ENCODE measurements around the gene IFI44. TPM values are rescaled to one million over a fixed set of nuclear protein-coding genes. Genes with fewer than 3 reads are reported as not detected.

The IFI44 gene
- polyA plus RNA-seq, 6 donors from 2014 or later: 1.8 to 6.9 (median 4.0) TPM

DNA sequence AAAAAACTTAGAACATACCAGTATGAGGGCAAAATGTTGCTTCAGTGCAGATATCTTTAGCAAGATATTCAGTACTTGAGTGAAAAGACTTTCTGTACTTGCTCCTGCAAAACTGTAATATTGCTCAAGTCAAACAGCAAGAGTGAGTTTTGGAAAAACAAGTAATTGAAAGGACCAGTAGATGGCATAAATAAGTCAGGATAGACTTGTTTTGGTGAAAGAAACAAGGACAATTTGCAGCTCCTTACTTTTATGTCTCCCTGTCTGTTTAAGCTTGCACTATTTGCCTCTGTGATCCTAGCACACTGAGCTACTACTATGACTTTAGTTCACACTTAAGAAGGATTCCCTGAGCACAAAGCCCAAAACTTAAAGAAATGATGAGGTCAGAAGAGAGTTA lies 39.1 kb downstream of the IFI44 start:
- no peaks in the 10 kb centered on the region for H3K4me1 Mint-ChIP-seq
- H3K27ac Mint-ChIP-seq: no peak overlapping the region
- H3K36me3 Mint-ChIP-seq: no peaks in the 10 kb centered on the region
- peaks cover 0 to 15% (median 6%) of the 10 kb centered on the region in 3 donors for H3K27me3 Mint-ChIP-seq
- no peak overlapping the region for H3K4me3 Mint-ChIP-seq
- ATAC-seq (ENCODE audit: low read depth in 2 of 2) (no peak), DNase-seq (no peak)
- peaks cover 0 to 5% (median 0%) of the 10 kb centered on the region in 7 donors for H3K9me3 Mint-ChIP-seq

DNA sequence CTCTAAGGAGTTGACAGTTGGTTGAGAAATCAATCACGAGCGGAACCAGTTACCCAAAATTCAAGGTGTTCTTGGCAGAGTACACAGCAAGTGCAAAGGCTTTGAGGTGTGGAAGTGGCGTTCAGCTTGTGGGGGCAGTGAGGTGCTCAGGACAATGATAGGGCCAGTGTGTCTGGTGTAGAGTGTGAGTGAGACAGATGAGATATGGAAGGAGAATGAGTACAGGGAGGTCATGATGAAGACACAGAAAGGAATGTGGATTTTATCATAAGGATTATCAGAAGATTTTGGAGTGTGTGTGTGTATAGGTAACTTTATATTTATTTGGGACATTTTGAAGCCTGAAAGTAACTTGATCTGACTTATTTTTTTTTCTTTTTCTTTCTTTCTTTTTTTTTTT lies 40.9 kb downstream of the IFI44 start:
- DNase-seq: no peak
- H3K9me3 Mint-ChIP-seq: peaks cover 0 to 5% (median 0%) of the 10 kb centered on the region in 7 donors

GRCh38 chr1:78691995-78692747 lies 42.5 kb downstream of the IFI44 start:
- no peak overlapping the region for H3K27ac Mint-ChIP-seq
- no peaks in the 10 kb centered on the region for H3K4me1 Mint-ChIP-seq
- H3K27me3 Mint-ChIP-seq: peaks cover 0 to 10% (median 6%) of the 10 kb centered on the region in 3 donors
- ATAC-seq (ENCODE audit: low read depth in 2 of 2): no peak
- no peak for DNase-seq
- H3K9me3 Mint-ChIP-seq: peaks cover 0 to 7% (median 0%) of the 10 kb centered on the region in 7 donors
- H3K4me3 Mint-ChIP-seq: no peak overlapping the region
- H3K36me3 Mint-ChIP-seq: no peaks in the 10 kb centered on the region

More for the DNA sequence above, 40.9 kb downstream of the IFI44 start:
- ATAC-seq (ENCODE audit: low read depth in 2 of 2): no peak
- Mint-ChIP-seq H3K27ac (no peak overlapping the region), H3K4me3 (no peak overlapping the region), H3K27me3 (peaks cover 0 to 10% (median 6%) of the 10 kb centered on the region in 3 donors), H3K4me1 (no peaks in the 10 kb centered on the region), H3K36me3 (no peaks in the 10 kb centered on the region)

DNA sequence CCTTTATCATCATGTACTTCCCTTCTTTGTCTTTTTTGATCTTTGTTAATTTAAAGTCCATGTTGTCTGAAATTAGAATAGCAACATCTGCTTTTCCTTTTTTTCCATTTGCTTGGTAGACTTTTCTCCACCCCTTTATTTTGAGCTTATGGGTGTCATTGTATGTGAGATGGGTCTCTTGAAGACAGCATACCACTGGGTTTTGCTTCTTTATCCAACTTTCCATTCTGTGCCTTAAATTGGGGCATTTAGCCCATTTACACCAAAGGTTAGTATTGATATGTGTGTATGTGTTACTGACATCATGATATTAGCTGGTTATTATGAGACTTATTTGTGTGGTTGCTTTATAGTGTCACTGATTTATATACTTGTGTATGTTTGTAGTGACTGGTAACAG lies 50.2 kb downstream of the IFI44 start:
- no peak overlapping the region for H3K4me3 Mint-ChIP-seq
- H3K9me3 Mint-ChIP-seq: peaks cover 4 to 24% (median 18%) of the 10 kb centered on the region in 7 donors
- peaks cover 0 to 8% (median 7%) of the 10 kb centered on the region in 3 donors for H3K27me3 Mint-ChIP-seq
- H3K27ac Mint-ChIP-seq: no peak overlapping the region
- no peak for ATAC-seq (ENCODE audit: low read depth in 2 of 2)
- H3K36me3 Mint-ChIP-seq: peaks cover 0 to 4% of the 10 kb centered on the region in 2 donors
- DNase-seq: no peak
- H3K4me1 Mint-ChIP-seq: no peaks in the 10 kb centered on the region

DNA sequence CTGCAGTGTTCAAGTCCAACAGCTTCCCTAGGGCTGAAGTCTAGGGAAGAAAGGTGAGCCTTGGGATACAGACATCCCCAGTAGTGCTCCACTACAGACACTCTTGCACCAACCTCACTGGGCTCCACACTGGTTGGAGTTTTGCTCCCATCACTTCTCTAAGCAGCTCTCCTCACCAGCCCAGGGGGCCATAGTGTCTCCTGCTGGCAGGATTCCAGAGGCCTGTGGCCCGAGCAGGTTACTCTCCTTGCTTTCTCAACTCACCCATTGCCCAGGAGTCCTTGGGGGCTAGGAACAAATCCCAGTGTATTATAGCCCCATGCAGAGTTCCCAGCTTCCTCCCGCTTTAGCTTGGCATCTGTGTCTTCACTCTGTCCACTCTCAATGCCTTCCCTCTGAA lies 52.8 kb downstream of the IFI44 start:
- Mint-ChIP-seq H3K27ac (no peak overlapping the region), H3K27me3 (peaks cover 0 to 15% (median 13%) of the 10 kb centered on the region in 3 donors), H3K36me3 (peaks cover 0 to 4% of the 10 kb centered on the region in 2 donors), H3K9me3 (peaks cover 4 to 24% (median 18%) of the 10 kb centered on the region in 7 donors), H3K4me3 (no peak overlapping the region), H3K4me1 (no peaks in the 10 kb centered on the region)
- ATAC-seq (ENCODE audit: low read depth in 2 of 2): no peak
- DNase-seq: no peak

- Mint-ChIP-seq H3K9me3 (peaks cover 4 to 24% (median 16%) of the 10 kb centered on the region in 7 donors), H3K27me3 (peaks cover 0 to 15% (median 13%) of the 10 kb centered on the region in 3 donors), H3K4me1 (no peaks in the 10 kb centered on the region), H3K4me3 (no peak overlapping the region), H3K36me3 (peaks cover 0 to 4% of the 10 kb centered on the region in 2 donors), H3K27ac (no peak overlapping the region)
- DNase-seq: no peak
- no peak for ATAC-seq (ENCODE audit: low read depth in 2 of 2)
These were observed 54.2 kb downstream of the IFI44 start for GRCh38 chr1:78703806-78704205.

GRCh38 chr1:78712467-78713051 lies 62.9 kb downstream of the IFI44 start:
- Mint-ChIP-seq H3K36me3 (no peaks in the 10 kb centered on the region), H3K9me3 (peaks cover 0 to 3% (median 0%) of the 10 kb centered on the region in 7 donors), H3K4me3 (no peak overlapping the region), H3K27ac (no peak overlapping the region), H3K4me1 (no peaks in the 10 kb centered on the region), H3K27me3 (peaks cover 0 to 4% (median 0%) of the 10 kb centered on the region in 3 donors)
- no peak for ATAC-seq (ENCODE audit: low read depth in 2 of 2)
- no peak for DNase-seq

- ATAC-seq (ENCODE audit: low read depth in 2 of 2) (no peak), DNase-seq (no peak)
- H3K4me1 Mint-ChIP-seq: no peaks in the 10 kb centered on the region
- H3K9me3 Mint-ChIP-seq: peaks cover 0 to 4% (median 0%) of the 10 kb centered on the region in 7 donors
- H3K36me3 Mint-ChIP-seq: no peaks in the 10 kb centered on the region
- H3K27me3 Mint-ChIP-seq: peaks cover 0 to 4% (median 0%) of the 10 kb centered on the region in 3 donors
- no peak overlapping the region for H3K4me3 Mint-ChIP-seq
- no peak overlapping the region for H3K27ac Mint-ChIP-seq
These were observed 63.7 kb downstream of the IFI44 start for GRCh38 chr1:78713297-78713696.

Other genes starting within 250 kb of the IFI44 start
- not detected for gene PTGFR, start 158.9 kb upstream of the IFI44 start, polyA plus RNA-seq (ENCODE audit: low read depth in 6 of 6)
- gene IFI44L, start 29.4 kb upstream of the IFI44 start, polyA plus RNA-seq (ENCODE audit: low read depth in 6 of 6): 10 to 100 TPM in 2 of 6 donors, 1 to 10 TPM in 4; 5.1 to 25.9 (median 5.6) TPM

Measured in naive B cell (primary cell).